ENCODE data around the gene CIDEC.
"Not testable (repeated sequence)": the region's sequence is repeated elsewhere in the genome, so short reads cannot be mapped to it uniquely, and the experiment has no call there.

CIDEC gene

DNA sequence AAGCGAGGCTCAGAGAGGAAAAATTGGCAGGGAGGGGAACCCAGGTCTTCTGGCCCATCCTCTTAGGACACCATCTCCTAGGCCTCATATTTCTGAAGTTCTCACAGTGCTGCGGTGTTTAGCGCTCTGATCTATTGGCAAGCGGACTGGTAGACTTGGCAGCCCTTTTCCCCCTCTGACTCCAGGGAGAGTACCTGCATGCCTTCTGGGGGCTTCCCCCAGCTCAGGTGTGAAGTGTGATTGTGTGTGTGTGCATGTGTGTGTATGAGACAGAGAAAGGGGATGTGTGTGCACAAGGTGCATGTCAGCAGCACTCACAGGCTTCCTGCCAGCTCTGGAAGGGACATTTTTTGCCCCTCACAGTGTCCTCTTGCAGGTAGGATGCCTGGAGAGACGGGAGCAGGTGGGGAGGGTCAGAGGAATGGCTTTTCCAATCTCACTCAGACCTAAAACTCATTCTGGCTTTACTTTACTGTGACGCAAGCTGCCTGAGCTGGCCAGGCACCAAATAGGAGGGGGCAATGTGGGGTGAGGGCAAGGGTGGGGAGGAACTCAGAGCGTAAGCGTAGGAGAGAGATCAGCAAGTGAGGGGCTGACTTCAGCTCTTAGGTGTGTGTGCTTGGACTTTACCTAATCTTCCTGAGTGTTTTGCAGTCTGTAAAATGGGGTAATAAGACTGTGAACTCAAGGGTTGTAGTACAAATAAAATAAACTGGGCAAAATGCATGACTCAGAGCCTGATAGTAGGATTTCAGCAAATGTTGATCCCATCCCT lies 18.6 kb upstream of the CIDEC start:
- no peaks in the 10 kb centered on the region for H3K27me3 ChIP-seq (ENCODE audit: insufficient read depth, low read length, poor library complexity, severe bottlenecking)
- H3K9me3 ChIP-seq (ENCODE audit: insufficient read depth, low read depth, low read length), result no peaks in the 10 kb centered on the region
- H3K9me2 ChIP-seq (replicated peaks; ENCODE audit: low read depth, low read length), result no peaks in the 10 kb centered on the region
- H3F3A ChIP-seq (ENCODE audit: low read depth), result peaks cover 7% of the 10 kb centered on the region; the same call in 1 of the 2 replicates
- H3K4me1 ChIP-seq (ENCODE audit: insufficient read depth, low read length, poor library complexity, severe bottlenecking), result peaks cover 44% of the 10 kb centered on the region
- H2AFZ ChIP-seq (ENCODE audit: low read length), result no peak overlapping the region
- H4K20me1 ChIP-seq (ENCODE audit: insufficient read depth, low read length, poor library complexity, severe bottlenecking), result peaks cover 3% of the 10 kb centered on the region
- H3K79me2 ChIP-seq (ENCODE audit: insufficient read depth, low read length), result peaks cover 26% of the 10 kb centered on the region
- no peaks in the 10 kb centered on the region for H3K36me3 ChIP-seq (ENCODE audit: insufficient read depth, low read length)
- H3K4me3 ChIP-seq (ENCODE audit: low read length, poor library complexity, severe bottlenecking), result no peak overlapping the region
- no peak overlapping the region for H3K4me2 ChIP-seq (ENCODE audit: low read depth, low read length, poor library complexity, severe bottlenecking)
- no peak overlapping the region for H3K9ac ChIP-seq (ENCODE audit: low read depth, low read length, poor library complexity, severe bottlenecking)
- TF ChIP-seq, protein P1, sequence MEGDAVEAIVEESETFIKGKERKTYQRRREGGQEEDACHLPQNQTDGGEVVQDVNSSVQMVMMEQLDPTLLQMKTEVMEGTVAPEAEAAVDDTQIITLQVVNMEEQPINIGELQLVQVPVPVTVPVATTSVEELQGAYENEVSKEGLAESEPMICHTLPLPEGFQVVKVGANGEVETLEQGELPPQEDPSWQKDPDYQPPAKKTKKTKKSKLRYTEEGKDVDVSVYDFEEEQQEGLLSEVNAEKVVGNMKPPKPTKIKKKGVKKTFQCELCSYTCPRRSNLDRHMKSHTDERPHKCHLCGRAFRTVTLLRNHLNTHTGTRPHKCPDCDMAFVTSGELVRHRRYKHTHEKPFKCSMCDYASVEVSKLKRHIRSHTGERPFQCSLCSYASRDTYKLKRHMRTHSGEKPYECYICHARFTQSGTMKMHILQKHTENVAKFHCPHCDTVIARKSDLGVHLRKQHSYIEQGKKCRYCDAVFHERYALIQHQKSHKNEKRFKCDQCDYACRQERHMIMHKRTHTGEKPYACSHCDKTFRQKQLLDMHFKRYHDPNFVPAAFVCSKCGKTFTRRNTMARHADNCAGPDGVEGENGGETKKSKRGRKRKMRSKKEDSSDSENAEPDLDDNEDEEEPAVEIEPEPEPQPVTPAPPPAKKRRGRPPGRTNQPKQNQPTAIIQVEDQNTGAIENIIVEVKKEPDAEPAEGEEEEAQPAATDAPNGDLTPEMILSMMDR (conservative IDR thresholded peaks at IDR 0.05; ENCODE audit: low read length), result no peak
- TF ChIP-seq EZH2phosphoT487 (IDR thresholded peaks at IDR 0.05; ENCODE audit: borderline replicate concordance), result no peak

GRCh38 chr3:9897408-9898372 lies 17.6 kb upstream of the CIDEC start:
- H3K4me3 ChIP-seq (ENCODE audit: low read length, poor library complexity, severe bottlenecking), result no peak overlapping the region
- no peaks in the 10 kb centered on the region; the same call in 1 of the 2 replicates for H3K36me3 ChIP-seq (ENCODE audit: insufficient read depth, low read length)
- H2AFZ ChIP-seq (ENCODE audit: low read length), result no peak overlapping the region
- TF ChIP-seq EZH2phosphoT487 (IDR thresholded peaks at IDR 0.05; ENCODE audit: borderline replicate concordance), result no peak
- TF ChIP-seq, protein P1 (conservative IDR thresholded peaks at IDR 0.05; ENCODE audit: low read length), result no peak
- H3K27me3 ChIP-seq (ENCODE audit: insufficient read depth, low read length, poor library complexity, severe bottlenecking), result no peaks in the 10 kb centered on the region
- peaks cover 26% of the 10 kb centered on the region; the same call in 1 of the 2 replicates for H3K79me2 ChIP-seq (ENCODE audit: insufficient read depth, low read length)
- H4K20me1 ChIP-seq (ENCODE audit: insufficient read depth, low read length, poor library complexity, severe bottlenecking), result peaks cover 12% of the 10 kb centered on the region
- no peaks in the 10 kb centered on the region for H3K9me3 ChIP-seq (ENCODE audit: insufficient read depth, low read depth, low read length)
- H3K4me2 ChIP-seq (ENCODE audit: low read depth, low read length, poor library complexity, severe bottlenecking), result no peak overlapping the region
- peaks cover 47% of the 10 kb centered on the region for H3K4me1 ChIP-seq (ENCODE audit: insufficient read depth, low read length, poor library complexity, severe bottlenecking)
- H3K9ac ChIP-seq (ENCODE audit: low read depth, low read length, poor library complexity, severe bottlenecking), result no peak overlapping the region
- H3F3A ChIP-seq (ENCODE audit: low read depth), result peaks cover 8% of the 10 kb centered on the region; the same call in 1 of the 2 replicates
- H3K9me2 ChIP-seq (replicated peaks; ENCODE audit: low read depth, low read length), result no peaks in the 10 kb centered on the region

- H3K9me3 ChIP-seq (ENCODE audit: insufficient read depth, low read depth, low read length); H3K27me3 ChIP-seq (ENCODE audit: insufficient read depth, low read length, poor library complexity, severe bottlenecking); H3K9me2 ChIP-seq (replicated peaks; ENCODE audit: low read depth, low read length); H3K4me3 ChIP-seq (ENCODE audit: low read length, poor library complexity, severe bottlenecking); H3F3A ChIP-seq (ENCODE audit: low read depth); H3K4me2 ChIP-seq (ENCODE audit: low read depth, low read length, poor library complexity, severe bottlenecking); H3K9ac ChIP-seq (ENCODE audit: low read depth, low read length, poor library complexity, severe bottlenecking); H3K36me3 ChIP-seq (ENCODE audit: insufficient read depth, low read length); H2AFZ ChIP-seq (ENCODE audit: low read length): not testable (repeated sequence)
- Histone ChIP-seq H3K79me2 (ENCODE audit: insufficient read depth, low read length) (peaks cover 32% of the 10 kb centered on the region), H4K20me1 (ENCODE audit: insufficient read depth, low read length, poor library complexity, severe bottlenecking) (peaks cover 17% of the 10 kb centered on the region), H3K4me1 (ENCODE audit: insufficient read depth, low read length, poor library complexity, severe bottlenecking) (peaks cover 41% of the 10 kb centered on the region)
Measured at GRCh38 chr3:9896755-9897407, 16.8 kb upstream of the CIDEC start.

- not testable (repeated sequence) for H3K27me3 ChIP-seq (ENCODE audit: insufficient read depth, low read length, poor library complexity, severe bottlenecking); H3K9ac ChIP-seq (ENCODE audit: low read depth, low read length, poor library complexity, severe bottlenecking); H3K36me3 ChIP-seq (ENCODE audit: insufficient read depth, low read length); H3K4me2 ChIP-seq (ENCODE audit: low read depth, low read length, poor library complexity, severe bottlenecking); H2AFZ ChIP-seq (ENCODE audit: low read length); H3K4me3 ChIP-seq (ENCODE audit: low read length, poor library complexity, severe bottlenecking); H3K9me2 ChIP-seq (replicated peaks; ENCODE audit: low read depth, low read length); H3F3A ChIP-seq (ENCODE audit: low read depth); H3K9me3 ChIP-seq (ENCODE audit: insufficient read depth, low read depth, low read length)
- peaks cover 33% of the 10 kb centered on the region for H3K4me1 ChIP-seq (ENCODE audit: insufficient read depth, low read length, poor library complexity, severe bottlenecking)
- peaks cover 43% of the 10 kb centered on the region for H3K79me2 ChIP-seq (ENCODE audit: insufficient read depth, low read length)
- peaks cover 28% of the 10 kb centered on the region for H4K20me1 ChIP-seq (ENCODE audit: insufficient read depth, low read length, poor library complexity, severe bottlenecking)
Measured at GRCh38 chr3:9895715-9896114, 15.7 kb upstream of the CIDEC start.

Measured in Loucy (cell line).